ENCODE measurements around the gene CEP97. TPM values are rescaled to one million over a fixed set of nuclear protein-coding genes. Genes with fewer than 3 reads are reported as not detected.
A peak's percentile ranks its signal among the peaks of the same experiment; 100 is the strongest.

The CEP97 gene
- total RNA-seq, 6 experiments from 2014 or later, result 2.2 to 3.8 (median 2.7) TPM

- DNase-seq, result no peak
- H3K9me3 ChIP-seq, result no peaks in the 10 kb centered on the region
- H3K27me3 ChIP-seq, result no peaks in the 10 kb centered on the region
- intact Hi-C loops (cut with DNase I), result loop anchor here (5.0 kb wide), 1 partner anchor 415 kb away; no protein-coding TSS in a partner anchor
- no peak overlapping the region for H3K4me3 ChIP-seq
- no peaks in the 10 kb centered on the region for H3K36me3 ChIP-seq
- H3K4me1 ChIP-seq, result peaks cover 0 to 16% (median 0%) of the 10 kb centered on the region in 4 donors
- no peak for ATAC-seq
- no peak overlapping the region for H3K27ac ChIP-seq
- TF ChIP-seq CTCF (IDR thresholded peaks at IDR 0.05) (no peak), POLR2A (IDR thresholded peaks at IDR 0.05) (no peak)
- 88% methylated on average over 2 of the region's 2 CpGs for WGBS (ENCODE audit: insufficient coverage, low coverage, low lambda C conversion rate, missing lambda C conversion rate)
Measured at GRCh38 chr3:101811875-101812274, 87.5 kb downstream of the CEP97 start.

GRCh38 chr3:101812895-101813294 is 88.5 kb downstream of the CEP97 start:
- H3K27me3 ChIP-seq, result no peaks in the 10 kb centered on the region
- no peaks in the 10 kb centered on the region for H3K9me3 ChIP-seq
- no peak for ATAC-seq
- H3K36me3 ChIP-seq, result no peaks in the 10 kb centered on the region
- no peak for DNase-seq
- peaks cover 0 to 16% (median 0%) of the 10 kb centered on the region in 4 donors for H3K4me1 ChIP-seq
- no peak overlapping the region for H3K27ac ChIP-seq
- no peak overlapping the region for H3K4me3 ChIP-seq
- TF ChIP-seq POLR2A (IDR thresholded peaks at IDR 0.05) (no peak), CTCF (IDR thresholded peaks at IDR 0.05) (no peak)
- intact Hi-C loops (cut with DNase I), result loop anchor here (5.0 kb wide), 1 partner anchor 414 kb away; no protein-coding TSS in a partner anchor

- no peak for DNase-seq
- intact Hi-C loops (cut with DNase I), result loop anchor here (5.0 kb wide), 1 partner anchor 413 kb away; no protein-coding TSS in a partner anchor
- H3K27ac ChIP-seq, result no peak overlapping the region
Measured at GRCh38 chr3:101813817-101814440, 89.5 kb downstream of the CEP97 start.

GRCh38 chr3:101814835-101815234 is 90.4 kb downstream of the CEP97 start:
- TF ChIP-seq POLR2A (IDR thresholded peaks at IDR 0.05) (no peak), CTCF (IDR thresholded peaks at IDR 0.05) (no peak)
- Histone ChIP-seq H3K9me3 (no peaks in the 10 kb centered on the region), H3K27me3 (no peaks in the 10 kb centered on the region), H3K4me3 (no peak overlapping the region), H3K27ac (no peak overlapping the region), H3K4me1 (peaks cover 0 to 11% (median 0%) of the 10 kb centered on the region in 4 donors), H3K36me3 (no peaks in the 10 kb centered on the region)
- intact Hi-C loops (cut with DNase I), result loop anchor here (5.0 kb wide), 1 partner anchor 412 kb away; no protein-coding TSS in a partner anchor
- DNase-seq (no peak), ATAC-seq (peak; percentile 43 to 61 (median 56))
- 26% methylated on average over 3 of the region's 3 CpGs for WGBS (ENCODE audit: insufficient coverage, low coverage, low lambda C conversion rate, missing lambda C conversion rate)

More at GRCh38 chr3:101813817-101814440, 89.5 kb downstream of the CEP97 start:
- TF ChIP-seq POLR2A (IDR thresholded peaks at IDR 0.05) (no peak), CTCF (IDR thresholded peaks at IDR 0.05) (peak; percentile 57 to 70 (median 63))
- H3K4me3 ChIP-seq, result no peak overlapping the region
- peak; percentile 52 to 81 (median 61) for ATAC-seq
- no peaks in the 10 kb centered on the region for H3K27me3 ChIP-seq
- no peaks in the 10 kb centered on the region for H3K36me3 ChIP-seq
- H3K9me3 ChIP-seq, result no peaks in the 10 kb centered on the region
- 18% methylated on average over 7 of the region's 7 CpGs for WGBS (ENCODE audit: insufficient coverage, low coverage, low lambda C conversion rate, missing lambda C conversion rate)
- peaks cover 0 to 16% (median 0%) of the 10 kb centered on the region in 4 donors for H3K4me1 ChIP-seq

Measured in right lobe of liver (tissue), 6 donors.